ENCODE data around the gene IDE.

DNA sequence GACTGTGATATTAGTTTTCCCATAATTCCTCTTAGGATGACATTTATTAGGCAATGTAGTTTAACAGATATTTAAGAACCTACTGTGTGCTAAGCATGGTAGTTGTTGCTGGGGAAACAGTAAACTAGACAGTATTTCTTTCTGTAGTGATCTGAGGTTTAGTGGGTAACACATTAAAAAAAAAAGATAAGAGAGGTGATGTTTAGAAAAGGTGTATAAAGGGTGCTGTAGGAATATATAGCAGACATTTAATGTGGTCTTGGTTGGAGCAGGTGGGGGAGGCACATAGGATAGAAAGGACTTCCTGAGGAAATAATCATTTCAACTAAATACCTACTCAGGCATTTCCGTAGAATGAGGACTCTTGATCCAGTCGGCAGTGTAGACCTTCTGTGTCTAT, 30.9 kb upstream of the IDE start:
- no peak for TF ChIP-seq GLIS3 (CRISPR knock-in tag; IDR thresholded peaks at IDR 0.05)
- no peak for TF ChIP-seq POU6F1 (CRISPR knock-in tag; IDR thresholded peaks at IDR 0.05; ENCODE audit: borderline replicate concordance, low read depth)

Data from SK-N-SH treated with all-trans-retinoic acid at 6 μM for 48 hours (cell line).